Tibial artery (tissue), 4 donors: ENCODE measurements around the gene PPP1R14C.

Experiments
- DNase-seq, 2 donors: peaks; one replicate each; pipeline ENCODE4 v3.0.0-alpha.2; 2019
- H3K27ac ChIP-seq, 2 donors: fragments of 200-600 bp; sonication (generic) in 1 of 2; 1 replicate in 1 of 2; 2 replicates in 1 of 2; pipeline ENCODE4 v1.5.1; 2018 to 2019; ENCODE audit warnings: mild to moderate bottlenecking in 1 of 2
- H3K27me3 ChIP-seq, 2 donors: fragments of 200-600 bp; sonication (generic) in 1 of 2; one replicate each; pipeline versions ENCODE4 v1.5.1 to v1.6.0; 2016 to 2019
- H3K36me3 ChIP-seq, 3 donors: fragments of 200-600 bp; sonication (generic) in 2 of 3; one replicate each; pipeline ENCODE4 v1.5.1; 2016 to 2019; ENCODE audit warnings: mild to moderate bottlenecking in 2 of 3
- H3K4me1 ChIP-seq, 4 donors: fragments of 200-600 bp; sonication (generic) in 2 of 4; 1 replicate in 3 of 4; 2 replicates in 1 of 4; pipeline ENCODE4 v1.5.1; 2016 to 2019
- H3K4me3 ChIP-seq, 2 donors: fragments of 200-600 bp; sonication (generic) in 1 of 2; 1 replicate in 1 of 2; 2 replicates in 1 of 2; pipeline ENCODE4 v1.5.1; 2018 to 2019; ENCODE audit warnings: mild to moderate bottlenecking in 2 of 2
- H3K9me3 ChIP-seq, 3 donors: fragments of 200-600 bp; sonication (generic) in 1 of 3; one replicate each; pipeline ENCODE4 v1.5.1; 2016 to 2019
- CTCF ChIP-seq, 2 experiments: fragments of 200-600 bp in 1 of 2; fragments of 450-650 bp in 1 of 2; IDR thresholded peaks; one replicate each; pipeline ENCODE4 v1.5.1; 2017 to 2019; ENCODE audit warnings: antibody characterized with exemption in 2 of 2, mild to moderate bottlenecking in 1 of 2, moderate library complexity in 1 of 2
- intact Hi-C: fragments of 100-400 bp; cut with DNase I; formaldehyde crosslinking; loops from one replicate; pipeline ENCODE4 v1.15.0; 2023; ENCODE audit warnings: low total_unique reads

Gene PPP1R14C

GRCh38 chr6:150142670-150143515 is at the start of gene PPP1R14C:
PPP1R14C (plus strand) TSS chr6:150143044; CDS start chr6:150143193, 149 bp downstream.
- Histone ChIP-seq H3K4me3 (peak within 1 kb of the TSS; percentile 45 to 51), H3K27me3 (peaks cover 0 to 64% of the 10 kb centered on the region in 2 donors), H3K9me3 (no peaks in the 10 kb centered on the region), H3K4me1 (peaks cover 0 to 26% (median 18%) of the 10 kb centered on the region in 4 donors), H3K27ac (peak within 1 kb of the TSS in 1 of 2 donors; percentile 41), H3K36me3 (no peaks in the 10 kb centered on the region)
- intact Hi-C loops, result no loop called here
- no peak for TF ChIP-seq CTCF (IDR thresholded peaks at IDR 0.05)
- DNase-seq, result no peak

- Histone ChIP-seq H3K36me3 (no peaks in the 10 kb centered on the region), H3K27me3 (peaks cover 0 to 18% of the 10 kb centered on the region in 2 donors), H3K4me3 (no peak overlapping the region), H3K9me3 (no peaks in the 10 kb centered on the region), H3K27ac (no peak overlapping the region), H3K4me1 (no peaks in the 10 kb centered on the region)
- intact Hi-C loops, result no loop called here
- no peak for DNase-seq
- no peak for TF ChIP-seq CTCF (IDR thresholded peaks at IDR 0.05)
These were observed 49.4 kb upstream of the PPP1R14C start for GRCh38 chr6:150093397-150093796.

GRCh38 chr6:150098155-150098554 is 44.7 kb upstream of the PPP1R14C start:
- intact Hi-C loops, result no loop called here

GRCh38 chr6:150099546-150099945 is 43.3 kb upstream of the PPP1R14C start:
- peaks cover 0 to 19% of the 10 kb centered on the region in 2 donors for H3K27me3 ChIP-seq
- H3K4me1 ChIP-seq, result no peaks in the 10 kb centered on the region
- no peak overlapping the region for H3K27ac ChIP-seq
- H3K9me3 ChIP-seq, result no peaks in the 10 kb centered on the region
- TF ChIP-seq CTCF (IDR thresholded peaks at IDR 0.05), result no peak
- no peak for DNase-seq
- H3K36me3 ChIP-seq, result no peaks in the 10 kb centered on the region
- no peak overlapping the region for H3K4me3 ChIP-seq
- intact Hi-C loops, result no loop called here

More at GRCh38 chr6:150098155-150098554, 44.7 kb upstream of the PPP1R14C start:
- Histone ChIP-seq H3K4me3 (no peak overlapping the region), H3K27ac (no peak overlapping the region), H3K4me1 (no peaks in the 10 kb centered on the region), H3K9me3 (no peaks in the 10 kb centered on the region), H3K36me3 (no peaks in the 10 kb centered on the region), H3K27me3 (peaks cover 0 to 21% of the 10 kb centered on the region in 2 donors)
- TF ChIP-seq CTCF (IDR thresholded peaks at IDR 0.05), result no peak
- no peak for DNase-seq

GRCh38 chr6:150099953-150100352 is 42.9 kb upstream of the PPP1R14C start:
- Histone ChIP-seq H3K4me1 (no peaks in the 10 kb centered on the region), H3K36me3 (no peaks in the 10 kb centered on the region), H3K27ac (no peak overlapping the region), H3K4me3 (no peak overlapping the region), H3K27me3 (peaks cover 0 to 16% of the 10 kb centered on the region in 2 donors), H3K9me3 (no peaks in the 10 kb centered on the region)
- no peak for DNase-seq
- TF ChIP-seq CTCF (IDR thresholded peaks at IDR 0.05), result no peak
- intact Hi-C loops, result no loop called here
